HUES48 (cell line): ENCODE measurements around the gene DYRK1A.

Experiments used
- H3K27ac ChIP-seq: one replicate; pipeline ENCODE4 v1.7.0; 2013; ENCODE audit warnings: low read depth, low read length, inconsistent platforms
- H3K27me3 ChIP-seq: 2 replicates; pipeline ENCODE4 v1.6.1; 2013; ENCODE audit warnings: mild to moderate bottlenecking, low read length; ENCODE audit not compliant: control insufficient read depth, insufficient read depth
- H3K36me3 ChIP-seq: 2 replicates; pipeline ENCODE4 v1.6.1; 2013; ENCODE audit warnings: low read length; ENCODE audit not compliant: control insufficient read depth, insufficient read depth
- H3K4me1 ChIP-seq: 2 replicates; pipeline ENCODE4 v1.6.1; 2013; ENCODE audit warnings: mild to moderate bottlenecking, low read length; ENCODE audit not compliant: control insufficient read depth, insufficient read depth
- H3K4me3 ChIP-seq: 2 replicates; pipeline ENCODE4 v1.5.1; 2013; ENCODE audit warnings: mild to moderate bottlenecking, low read depth, low read length
- H3K9ac ChIP-seq: 2 replicates; pipeline ENCODE4 v1.6.1; 2013; ENCODE audit warnings: mild to moderate bottlenecking, low read depth, low read length, moderate library complexity
- H3K9me3 ChIP-seq: 2 replicates; pipeline ENCODE4 v1.6.1; 2013; ENCODE audit warnings: low read length; ENCODE audit not compliant: control insufficient read depth, insufficient read depth

DYRK1A gene

DNA sequence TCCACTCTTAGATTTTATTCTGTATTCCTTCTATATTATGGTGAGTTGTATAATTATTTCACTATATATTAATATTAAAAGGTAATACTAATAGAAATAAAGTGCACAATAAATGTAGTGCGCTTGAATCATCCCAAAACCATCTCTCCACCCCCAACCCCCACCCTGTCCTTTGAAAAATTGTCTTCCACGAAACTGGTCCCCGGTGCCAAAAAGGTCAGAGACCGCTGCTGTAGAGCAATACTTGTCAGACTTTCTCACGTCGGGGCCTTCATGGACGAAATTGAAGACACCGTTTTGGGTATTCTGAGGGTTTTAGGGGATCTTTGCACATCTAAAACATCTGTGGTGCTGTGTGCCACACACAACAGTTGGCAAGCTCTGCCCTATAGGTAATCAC, 19.6 kb downstream of the DYRK1A start:
- Histone ChIP-seq H3K27ac (no peak overlapping the region), H3K36me3 (no peaks in the 10 kb centered on the region)

GRCh38 chr21:37389456-37389855, 22.9 kb downstream of the DYRK1A start:
- no peak overlapping the region for H3K9ac ChIP-seq
- no peak overlapping the region for H3K27ac ChIP-seq
- H3K4me1 ChIP-seq, result peaks cover 19% of the 10 kb centered on the region
- H3K27me3 ChIP-seq, result no peaks in the 10 kb centered on the region
- no peaks in the 10 kb centered on the region for H3K36me3 ChIP-seq
- no peak overlapping the region for H3K4me3 ChIP-seq
- no peaks in the 10 kb centered on the region for H3K9me3 ChIP-seq

More for the DNA sequence above, 19.6 kb downstream of the DYRK1A start:
- Histone ChIP-seq H3K9ac (no peak overlapping the region), H3K27me3 (no peaks in the 10 kb centered on the region), H3K4me3 (no peak overlapping the region), H3K9me3 (no peaks in the 10 kb centered on the region), H3K4me1 (peaks cover 38% of the 10 kb centered on the region)

DNA sequence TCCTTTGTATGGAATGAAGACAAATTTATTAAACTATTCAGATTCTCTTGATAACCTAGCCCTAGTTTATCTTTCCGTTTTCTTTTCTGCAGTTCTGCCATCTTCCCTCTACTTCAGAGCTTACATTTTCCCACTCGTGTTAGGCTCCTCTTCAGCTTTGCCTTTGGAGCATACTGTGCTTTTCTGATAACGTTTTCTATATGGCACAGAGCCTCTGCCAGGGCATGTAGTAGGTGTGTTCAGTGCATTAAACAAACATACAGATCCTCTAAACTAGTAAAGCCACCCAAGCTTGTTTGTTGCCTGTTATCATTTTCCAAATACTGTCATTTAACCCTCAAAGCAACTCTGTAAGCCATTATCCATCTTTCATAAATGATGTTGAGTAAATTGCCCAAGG, 25.1 kb downstream of the DYRK1A start:
- no peaks in the 10 kb centered on the region for H3K27me3 ChIP-seq
- H3K9ac ChIP-seq, result no peak overlapping the region
- H3K4me1 ChIP-seq, result peaks cover 20% of the 10 kb centered on the region
- no peak overlapping the region for H3K4me3 ChIP-seq
- no peaks in the 10 kb centered on the region for H3K9me3 ChIP-seq
- no peak overlapping the region for H3K27ac ChIP-seq
- no peaks in the 10 kb centered on the region for H3K36me3 ChIP-seq

- Histone ChIP-seq H3K9me3 (no peaks in the 10 kb centered on the region), H3K9ac (no peak overlapping the region), H3K27me3 (no peaks in the 10 kb centered on the region), H3K4me3 (no peak overlapping the region), H3K4me1 (peaks cover 25% of the 10 kb centered on the region), H3K27ac (no peak overlapping the region), H3K36me3 (no peaks in the 10 kb centered on the region)
These were observed 25.9 kb downstream of the DYRK1A start for GRCh38 chr21:37392441-37392840.

GRCh38 chr21:37393030-37393429, 26.5 kb downstream of the DYRK1A start:
- Histone ChIP-seq H3K27me3 (no peaks in the 10 kb centered on the region), H3K4me3 (no peak overlapping the region), H3K9ac (no peak overlapping the region), H3K27ac (no peak overlapping the region), H3K9me3 (no peaks in the 10 kb centered on the region), H3K36me3 (no peaks in the 10 kb centered on the region), H3K4me1 (peaks cover 26% of the 10 kb centered on the region)

- H3K36me3 ChIP-seq, result no peaks in the 10 kb centered on the region
- no peak overlapping the region for H3K4me3 ChIP-seq
- H3K4me1 ChIP-seq, result peaks cover 29% of the 10 kb centered on the region
- H3K27ac ChIP-seq, result no peak overlapping the region
- H3K27me3 ChIP-seq, result no peaks in the 10 kb centered on the region
- no peak overlapping the region for H3K9ac ChIP-seq
- H3K9me3 ChIP-seq, result no peaks in the 10 kb centered on the region
These were observed 27.2 kb downstream of the DYRK1A start for GRCh38 chr21:37393786-37394185.

DNA sequence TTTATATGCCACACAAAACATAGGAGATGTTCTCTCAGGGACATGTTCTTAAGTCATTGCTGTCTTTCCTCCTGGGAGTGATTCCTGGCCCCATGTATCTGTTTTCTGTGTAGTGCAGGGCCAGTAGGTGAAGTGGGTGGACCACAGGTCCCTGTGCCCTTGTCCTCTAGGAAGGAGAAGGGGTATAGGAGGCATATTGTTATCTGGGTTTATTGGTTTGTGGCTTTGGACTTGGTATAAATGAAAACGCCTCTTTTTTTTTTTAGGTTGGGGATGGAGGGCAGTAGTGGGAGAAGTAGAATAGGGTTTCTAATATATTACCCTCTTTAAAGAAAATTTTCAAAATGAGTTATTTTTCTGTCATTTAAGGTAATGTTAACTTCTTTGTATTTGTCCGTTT, 29.4 kb downstream of the DYRK1A start:
- no peak overlapping the region for H3K4me3 ChIP-seq
- H3K27ac ChIP-seq, result no peak overlapping the region
- H3K27me3 ChIP-seq, result no peaks in the 10 kb centered on the region
- H3K9me3 ChIP-seq, result no peaks in the 10 kb centered on the region
- peaks cover 33% of the 10 kb centered on the region for H3K4me1 ChIP-seq
- no peaks in the 10 kb centered on the region for H3K36me3 ChIP-seq
- no peak overlapping the region for H3K9ac ChIP-seq

GRCh38 chr21:37396855-37397254, 30.3 kb downstream of the DYRK1A start:
- Histone ChIP-seq H3K4me1 (peaks cover 33% of the 10 kb centered on the region), H3K9ac (no peak overlapping the region), H3K4me3 (no peak overlapping the region), H3K9me3 (no peaks in the 10 kb centered on the region), H3K27ac (no peak overlapping the region), H3K27me3 (no peaks in the 10 kb centered on the region), H3K36me3 (no peaks in the 10 kb centered on the region)

GRCh38 chr21:37398697-37399096, 32.1 kb downstream of the DYRK1A start:
- H3K27me3 ChIP-seq, result no peaks in the 10 kb centered on the region
- no peaks in the 10 kb centered on the region for H3K9me3 ChIP-seq
- H3K27ac ChIP-seq, result no peak overlapping the region
- peaks cover 33% of the 10 kb centered on the region for H3K4me1 ChIP-seq
- no peaks in the 10 kb centered on the region for H3K36me3 ChIP-seq
- H3K4me3 ChIP-seq, result no peak overlapping the region
- no peak overlapping the region for H3K9ac ChIP-seq

GRCh38 chr21:37402251-37402867, 35.8 kb downstream of the DYRK1A start:
- H3K9ac ChIP-seq, result no peak overlapping the region
- peaks cover 9% of the 10 kb centered on the region; the same call in 1 of the 2 replicates for H3K4me1 ChIP-seq
- H3K36me3 ChIP-seq, result no peaks in the 10 kb centered on the region
- no peaks in the 10 kb centered on the region for H3K9me3 ChIP-seq
- no peak overlapping the region for H3K27ac ChIP-seq
- H3K4me3 ChIP-seq, result no peak overlapping the region
- H3K27me3 ChIP-seq, result no peaks in the 10 kb centered on the region

GRCh38 chr21:37405629-37406028, 39.1 kb downstream of the DYRK1A start:
- H3K4me3 ChIP-seq, result no peak overlapping the region
- no peak overlapping the region for H3K9ac ChIP-seq
- H3K27ac ChIP-seq, result no peak overlapping the region
- no peaks in the 10 kb centered on the region for H3K27me3 ChIP-seq
- H3K9me3 ChIP-seq, result no peaks in the 10 kb centered on the region
- H3K4me1 ChIP-seq, result peaks cover 7% of the 10 kb centered on the region; the same call in 1 of the 2 replicates
- no peaks in the 10 kb centered on the region; the same call in 1 of the 2 replicates for H3K36me3 ChIP-seq
